HL-60 (cell line): ENCODE data around the gene CNPY2.

Experiments used
- CTCF ChIP-seq: IDR thresholded peaks from one replicate; pipeline ENCODE4 v1.5.1; 2011; ENCODE audit warnings: low read length, control low read depth, inconsistent platforms; ENCODE audit not compliant: insufficient read depth
- POLR2AphosphoS5 ChIP-seq: IDR thresholded peaks from 2 replicates; pipeline ENCODE4 v1.6.1; 2012; ENCODE audit warnings: low read depth

GRCh38 chr12:56359851-56360767, 44.3 kb upstream of the CNPY2 start, which contains the start of gene STAT2:
- no peak for TF ChIP-seq CTCF
- TF ChIP-seq POLR2AphosphoS5: peak; percentile 78
